IMR-90 (cell line): Measurements from ENCODE around the gene ZNF362. TPM values are rescaled to one million over a fixed set of nuclear protein-coding genes. Genes with fewer than 3 reads are reported as not detected.

ENCODE experiments used
- ATAC-seq: fragments of 200-7000 bp; cut with Tn5 transposase; 2 replicates; pipeline ENCODE4 v1.9.1; 2020; ENCODE audit warnings: low read depth, mild to moderate bottlenecking, moderate library complexity
- BruUV-seq: library from RNA; stranded (reverse); fragments of 400-500 nt; replicated peaks from 2 replicates; lab custom pipeline; 2021; lab: Mats Ljungman, UMichigan
- CTCF ChIA-PET: fragments of 300-600 bp; formaldehyde crosslinking; extraction: SDS; loops from one replicate; lab custom pipeline; 2021; ENCODE audit warnings: antibody characterized with exemption; lab: Yijun Ruan, JAX
- POLR2A ChIA-PET: fragments of 300-600 bp; sonication (Branson Sonifier 250); formaldehyde crosslinking; loops from one replicate; lab custom pipeline; 2022; ENCODE audit warnings: antibody characterized with exemption; ENCODE audit not compliant: unreplicated experiment; lab: Charles Lee
- DNase-seq: peaks from one replicate; pipeline ENCODE4 v3.0.0; 2013
- H2AFZ ChIP-seq: replicated peaks from 2 replicates; pipeline ENCODE3; 2013; ENCODE audit warnings: low read length, mild to moderate bottlenecking; ENCODE audit not compliant: poor library complexity
- H2AK5ac ChIP-seq: 2 replicates; pipeline ENCODE4 v1.6.1; 2013; ENCODE audit warnings: low read depth, low read length, inconsistent platforms
- H2AK9ac ChIP-seq: replicated peaks from 2 replicates; pipeline ENCODE3; 2013; ENCODE audit warnings: mild to moderate bottlenecking, low read depth, low read length, moderate library complexity; ENCODE audit not compliant: poor library complexity
- H2BK120ac ChIP-seq: 2 replicates; pipeline ENCODE4 v1.6.1; 2013; ENCODE audit warnings: low read depth, low read length, inconsistent platforms
- H2BK15ac ChIP-seq: 3 replicates; pipeline ENCODE4 v1.6.1; 2013; ENCODE audit warnings: low read depth, low read length, inconsistent platforms
- H2BK20ac ChIP-seq: 2 replicates; pipeline ENCODE4 v1.6.1; 2013; ENCODE audit warnings: low read depth, mild to moderate bottlenecking, inconsistent platforms, low read length, moderate library complexity
- H2BK5ac ChIP-seq: 2 replicates; pipeline ENCODE4 v1.6.1; 2013; ENCODE audit warnings: mild to moderate bottlenecking, low read depth, low read length, inconsistent platforms; ENCODE audit not compliant: poor library complexity, severe bottlenecking
- H3K14ac ChIP-seq: replicated peaks from 2 replicates; pipeline ENCODE4 v1.6.1; 2013; ENCODE audit warnings: low read depth, low read length, inconsistent platforms
- H3K18ac ChIP-seq: 2 replicates; pipeline ENCODE4 v1.6.1; 2013; ENCODE audit warnings: low read depth, low read length, control low read depth
- H3K23ac ChIP-seq: 2 replicates; pipeline ENCODE4 v1.6.1; 2013; ENCODE audit warnings: low read depth, low read length, inconsistent platforms
- H3K27ac ChIP-seq: 2 replicates; pipeline ENCODE4 v1.5.1; 2013; ENCODE audit warnings: mild to moderate bottlenecking, control low read depth, low read length; ENCODE audit not compliant: insufficient read depth
- H3K27me3 ChIP-seq: 2 replicates; pipeline ENCODE4 v1.6.1; 2013; ENCODE audit warnings: low read length; ENCODE audit not compliant: control insufficient read depth, insufficient read depth
- H3K36me3 ChIP-seq: 2 replicates; pipeline ENCODE4 v1.6.1; 2013; ENCODE audit warnings: low read length, mixed read lengths; ENCODE audit not compliant: control insufficient read depth, insufficient read depth
- H3K4ac ChIP-seq: 2 replicates; pipeline ENCODE4 v1.6.1; 2013; ENCODE audit warnings: low read depth, low read length, inconsistent platforms
- H3K4me1 ChIP-seq: 2 replicates; pipeline ENCODE4 v1.6.1; 2013; ENCODE audit warnings: low read length, mixed read lengths; ENCODE audit not compliant: control insufficient read depth, insufficient read depth
- H3K4me2 ChIP-seq: 2 replicates; pipeline ENCODE4 v1.6.1; 2013; ENCODE audit warnings: low read depth, mild to moderate bottlenecking, control low read depth, low read length, moderate library complexity
- H3K4me3 ChIP-seq: 2 replicates; pipeline ENCODE4 v1.5.1; 2013; ENCODE audit warnings: low read depth, mild to moderate bottlenecking, control low read depth, low read length, moderate library complexity; ENCODE audit not compliant: insufficient read depth
- H3K56ac ChIP-seq: 2 replicates; pipeline ENCODE4 v1.6.1; 2013; ENCODE audit warnings: low read length, inconsistent platforms; ENCODE audit not compliant: insufficient read depth; ENCODE audit errors: extremely low read depth
- H3K79me1 ChIP-seq, 2 experiments: 2 replicates each; pipeline ENCODE4 v1.6.1; 2013; ENCODE audit warnings: low read length in 2 of 2, inconsistent platforms in 1 of 2, low read depth in 1 of 2
- H3K9ac ChIP-seq: 2 replicates; pipeline ENCODE4 v1.6.1; 2013; ENCODE audit warnings: low read depth, low read length, control low read depth
- H3K9me1 ChIP-seq: 2 replicates; pipeline ENCODE4 v1.6.1; 2013; ENCODE audit warnings: low read length, inconsistent platforms; ENCODE audit not compliant: insufficient read depth
- H3K9me3 ChIP-seq: 2 replicates; pipeline ENCODE4 v1.6.1; 2013; ENCODE audit warnings: low read length; ENCODE audit not compliant: control insufficient read depth, insufficient read depth
- H4K20me1 ChIP-seq: 2 replicates; pipeline ENCODE4 v1.6.1; 2013; ENCODE audit warnings: low read length, inconsistent platforms; ENCODE audit not compliant: insufficient read depth
- H4K5ac ChIP-seq: 2 replicates; pipeline ENCODE4 v1.6.1; 2013; ENCODE audit warnings: mild to moderate bottlenecking, low read depth, low read length, control low read depth
- H4K8ac ChIP-seq, 2 experiments: 2 replicates each; pipeline ENCODE4 v1.6.1; 2013; ENCODE audit warnings: low read depth in 2 of 2, low read length in 2 of 2, control low read depth in 1 of 2, inconsistent platforms in 1 of 2
- H4K91ac ChIP-seq: 2 replicates; pipeline ENCODE4 v1.6.1; 2013; ENCODE audit warnings: low read depth, low read length, inconsistent platforms; ENCODE audit not compliant: insufficient read depth
- MAZ ChIP-seq: IDR thresholded peaks from 2 replicates; pipeline ENCODE4 v1.6.1; 2012; ENCODE audit warnings: low read depth, mild to moderate bottlenecking, low read length, improper control_type of control experiment, moderate library complexity, borderline replicate concordance
- MXI1 ChIP-seq: IDR thresholded peaks from 2 replicates; pipeline ENCODE4 v1.6.1; 2012; ENCODE audit warnings: low read depth, mild to moderate bottlenecking, low read length, moderate library complexity, borderline replicate concordance
- RAD21 ChIP-seq: IDR thresholded peaks from 2 replicates; pipeline ENCODE4 v1.6.1; 2012; ENCODE audit warnings: low read length, improper control_type of control experiment
- RCOR1 ChIP-seq: IDR thresholded peaks from 2 replicates; pipeline ENCODE4 v1.6.1; 2012; ENCODE audit warnings: mild to moderate bottlenecking, low read length, improper control_type of control experiment; ENCODE audit not compliant: insufficient replicate concordance
- WGBS, 2 experiments: methylation state at CpG; one replicate each; pipeline versions ENCODE4 v1.1.5 to v1.1.7; 2013; ENCODE audit warnings: missing lambda C conversion rate in 2 of 2; ENCODE audit not compliant: insufficient read length in 1 of 2; ENCODE audit errors: extremely low coverage in 2 of 2; 5-methylcytosine and 5-hydroxymethylcytosine counted together
- dilution Hi-C: fragments of 300-500 bp; cut with HindIII; formaldehyde crosslinking; loops from one replicate; pipeline ENCODE4 v1.14.3; 2018; ENCODE audit warnings: low sequenced_read_pairs; ENCODE audit not compliant: unreplicated experiment
- in situ Hi-C: fragments of 300-500 bp; cut with MboI; formaldehyde crosslinking; loops from 3 replicates; pipeline ENCODE4 v1.14.3; 2019; ENCODE audit warnings: low sequenced_read_pairs, inconsistent platforms, mixed read lengths
- intact Hi-C: fragments of 100-400 bp; cut with micrococcal nuclease; formaldehyde crosslinking; loops from 2 replicates; pipeline ENCODE4 v1.10.0; 2022
- polyA plus RNA-seq, 3 experiments: library from polyadenylated mRNA; depleted of rRNA; stranded (reverse); fragments of >200 nt; gene quantifications; 2 replicates each; pipeline ENCODE4 v1.2.3, GENCODE V29; 2012; ENCODE audit warnings: low replicate concordance in 1 of 3
- total RNA-seq: library from RNA; depleted of rRNA; stranded (reverse); fragments of >200 nt; gene quantifications from 2 replicates; pipeline ENCODE4 v1.2.3, GENCODE V29; 2012
- TF ChIP-seq, protein P1 (sequence below): conservative IDR thresholded peaks from 2 replicates; pipeline ENCODE4 v1.5.1; 2012; ENCODE audit warnings: mild to moderate bottlenecking, low read depth, low read length, improper control_type of control experiment
- TF ChIP-seq, protein P2 (sequence below): fragments of 150-350 bp; IDR thresholded peaks from 2 replicates; pipeline ENCODE4 v1.6.1; 2017; ENCODE audit warnings: mild to moderate bottlenecking, antibody characterized with exemption, low read length, low read depth

ZNF362 gene
- total and polyA plus RNA-seq, 2 of the 4 experiments (the other 2 are of a cell fraction) = 5.7 to 12.9 TPM

GRCh38 chr1:33219886-33220661 lies 36.2 kb upstream of the ZNF362 start:
- no peak overlapping the region for H3K4me3 ChIP-seq
- peak; percentile 56; the same call in 1 of the 2 replicates for ATAC-seq

More at GRCh38 chr1:33219886-33220661, 36.2 kb upstream of the ZNF362 start:
- intact Hi-C loops = loop anchor here (2.0 to 5.0 kb wide), 4 partner anchors 77 to 252 kb away; partner anchors contain the start of gene ZSCAN20
- Histone ChIP-seq H3K23ac (no peak overlapping the region), H4K91ac (no peak overlapping the region), H3K79me1 (no peaks in the 10 kb centered on the region), H3K4ac (no peak overlapping the region), H4K5ac (no peak overlapping the region), H3K9me1 (0 out of 2 replicates have a peak, but pooled peaks cover 7% of the 10 kb centered on the region), H2BK120ac (no peak overlapping the region), H4K8ac (no peak overlapping the region), H3K14ac (no peak overlapping the region; the same call in 1 of the 2 replicates), H2BK5ac (no peak overlapping the region), H3K56ac (no peak overlapping the region), H2BK20ac (0 out of 2 replicates have a peak overlapping the region, but pooled peaks have one; percentile 29), H4K20me1 (no peaks in the 10 kb centered on the region), H3K18ac (no peak overlapping the region), H3K4me1 (peaks cover 10% of the 10 kb centered on the region), H3K4me2 (no peak overlapping the region), H2BK15ac (no peak overlapping the region), H3K9me3 (no peaks in the 10 kb centered on the region), H3K36me3 (no peaks in the 10 kb centered on the region), H2AK9ac (peak overlapping the region; percentile 60), H2AFZ (peak overlapping the region; percentile 75), H3K27me3 (peaks cover 4% of the 10 kb centered on the region; the same call in 1 of the 2 replicates), H3K9ac (no peak overlapping the region), H3K27ac (no peak overlapping the region), H2AK5ac (no peak overlapping the region; the same call in 1 of the 2 replicates)
- TF ChIP-seq RAD21 (no peak), MAZ (no peak), RCOR1 (no peak), MXI1 (no peak)
- TF ChIP-seq, protein P1, sequence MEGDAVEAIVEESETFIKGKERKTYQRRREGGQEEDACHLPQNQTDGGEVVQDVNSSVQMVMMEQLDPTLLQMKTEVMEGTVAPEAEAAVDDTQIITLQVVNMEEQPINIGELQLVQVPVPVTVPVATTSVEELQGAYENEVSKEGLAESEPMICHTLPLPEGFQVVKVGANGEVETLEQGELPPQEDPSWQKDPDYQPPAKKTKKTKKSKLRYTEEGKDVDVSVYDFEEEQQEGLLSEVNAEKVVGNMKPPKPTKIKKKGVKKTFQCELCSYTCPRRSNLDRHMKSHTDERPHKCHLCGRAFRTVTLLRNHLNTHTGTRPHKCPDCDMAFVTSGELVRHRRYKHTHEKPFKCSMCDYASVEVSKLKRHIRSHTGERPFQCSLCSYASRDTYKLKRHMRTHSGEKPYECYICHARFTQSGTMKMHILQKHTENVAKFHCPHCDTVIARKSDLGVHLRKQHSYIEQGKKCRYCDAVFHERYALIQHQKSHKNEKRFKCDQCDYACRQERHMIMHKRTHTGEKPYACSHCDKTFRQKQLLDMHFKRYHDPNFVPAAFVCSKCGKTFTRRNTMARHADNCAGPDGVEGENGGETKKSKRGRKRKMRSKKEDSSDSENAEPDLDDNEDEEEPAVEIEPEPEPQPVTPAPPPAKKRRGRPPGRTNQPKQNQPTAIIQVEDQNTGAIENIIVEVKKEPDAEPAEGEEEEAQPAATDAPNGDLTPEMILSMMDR = no peak
- TF ChIP-seq, protein P2, sequence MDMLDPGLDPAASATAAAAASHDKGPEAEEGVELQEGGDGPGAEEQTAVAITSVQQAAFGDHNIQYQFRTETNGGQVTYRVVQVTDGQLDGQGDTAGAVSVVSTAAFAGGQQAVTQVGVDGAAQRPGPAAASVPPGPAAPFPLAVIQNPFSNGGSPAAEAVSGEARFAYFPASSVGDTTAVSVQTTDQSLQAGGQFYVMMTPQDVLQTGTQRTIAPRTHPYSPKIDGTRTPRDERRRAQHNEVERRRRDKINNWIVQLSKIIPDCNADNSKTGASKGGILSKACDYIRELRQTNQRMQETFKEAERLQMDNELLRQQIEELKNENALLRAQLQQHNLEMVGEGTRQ = no peak
- dilution Hi-C loops = no loop called here
- DNase-seq = peak; percentile 45
- CTCF ChIA-PET = interaction anchor here (3.3 kb wide), 1 partner anchor 75 kb away, joined by 12 read pairs; no protein-coding TSS in a partner anchor
- in situ Hi-C loops = loop anchor here (25.0 kb wide), 1 partner anchor 392 kb away; no protein-coding TSS in a partner anchor
- no TSS peak for BruUV-seq
- POLR2A ChIA-PET = interaction anchor here (0.6 kb wide), 1 partner anchor 170 kb away, joined by 3 read pairs; no protein-coding TSS in a partner anchor
- WGBS, 2 experiments = 83% methylated on average over 1 of the region's 7 CpGs; no CpG with 5 or more reads in 1 of the 2 experiments
